Mesenchymal stem cell (in vitro differentiated cells and primary cell): ENCODE data around the gene NTN1.
A peak's percentile ranks its signal among the peaks of the same experiment; 100 is the strongest.

Experiments used
- DNase-seq: peaks from one replicate; pipeline ENCODE4 v3.0.0-alpha.2; 2013
- H2AFZ ChIP-seq: one replicate; pipeline ENCODE4 v1.6.1; 2013; ENCODE audit warnings: low read depth, mild to moderate bottlenecking, control low read depth, inconsistent platforms, low read length, moderate library complexity
- H2AK5ac ChIP-seq: 2 replicates; pipeline ENCODE4 v1.6.1; 2013; ENCODE audit warnings: low read length, moderate library complexity, mild to moderate bottlenecking, inconsistent platforms; ENCODE audit not compliant: severe bottlenecking
- H2BK120ac ChIP-seq: one replicate; pipeline ENCODE4 v1.6.1; 2013; ENCODE audit warnings: low read depth, mild to moderate bottlenecking, inconsistent platforms, low read length, moderate library complexity
- H2BK12ac ChIP-seq, 2 experiments: one replicate each; pipeline ENCODE4 v1.6.1; 2013; ENCODE audit warnings: inconsistent platforms in 2 of 2, low read length in 2 of 2, mild to moderate bottlenecking in 2 of 2, moderate library complexity in 2 of 2, control low read depth in 1 of 2
- H2BK15ac ChIP-seq: one replicate; pipeline ENCODE4 v1.6.1; 2013; ENCODE audit warnings: mild to moderate bottlenecking, low read depth, inconsistent platforms; ENCODE audit not compliant: poor library complexity, severe bottlenecking
- H2BK5ac ChIP-seq: 2 replicates; pipeline ENCODE4 v1.6.1; 2013; ENCODE audit warnings: low read depth, mild to moderate bottlenecking, low read length, control low read depth, inconsistent platforms; ENCODE audit not compliant: poor library complexity, severe bottlenecking
- H3K14ac ChIP-seq, 2 experiments: one replicate each; pipeline ENCODE4 v1.6.1; 2013; ENCODE audit warnings: inconsistent platforms in 2 of 2, low read length in 2 of 2, control low read depth in 1 of 2, mild to moderate bottlenecking in 1 of 2, moderate library complexity in 1 of 2
- H3K18ac ChIP-seq, 2 experiments: one replicate each; pipeline ENCODE4 v1.6.1; 2013; ENCODE audit warnings: inconsistent platforms in 2 of 2, low read length in 2 of 2, control low read depth in 1 of 2, low read depth in 1 of 2, mild to moderate bottlenecking in 1 of 2
- H3K23ac ChIP-seq, 2 experiments: one replicate each; pipeline ENCODE4 v1.6.1; 2013; ENCODE audit warnings: inconsistent platforms in 2 of 2, low read length in 2 of 2, mild to moderate bottlenecking in 2 of 2, moderate library complexity in 2 of 2, control low read depth in 1 of 2
- H3K27ac ChIP-seq: 2 replicates; pipeline ENCODE4 v1.5.1; 2013; ENCODE audit warnings: mild to moderate bottlenecking, moderate library complexity, low read length, control low read depth, inconsistent platforms; ENCODE audit not compliant: poor library complexity, severe bottlenecking
- H3K27me3 ChIP-seq, 2 experiments: 2 replicates each; pipeline versions ENCODE4 v1.6.1 to v1.7.0; 2013; ENCODE audit warnings: low read length in 2 of 2, mild to moderate bottlenecking in 2 of 2, moderate library complexity in 2 of 2, control low read depth in 1 of 2, inconsistent platforms in 1 of 2; ENCODE audit not compliant: control insufficient read depth in 1 of 2, insufficient read depth in 1 of 2
- H3K36me3 ChIP-seq, 2 experiments: 2 replicates each; pipeline versions ENCODE4 v1.6.1 to v1.7.0; 2013; ENCODE audit warnings: low read length in 2 of 2, control low read depth in 1 of 2, inconsistent platforms in 1 of 2, low read depth in 1 of 2, mild to moderate bottlenecking in 1 of 2; ENCODE audit not compliant: insufficient read depth in 2 of 2, control insufficient read depth in 1 of 2
- H3K4ac ChIP-seq, 2 experiments: one replicate each; pipeline ENCODE4 v1.6.1; 2013; ENCODE audit warnings: inconsistent platforms in 2 of 2, low read length in 2 of 2, mild to moderate bottlenecking in 2 of 2, moderate library complexity in 2 of 2, control low read depth in 1 of 2, low read depth in 1 of 2
- H3K4me1 ChIP-seq: 2 replicates; pipeline ENCODE4 v1.6.1; 2013; ENCODE audit warnings: low read depth, low read length, control low read depth; ENCODE audit not compliant: control insufficient read depth, insufficient read depth
- H3K4me2 ChIP-seq: 2 replicates; pipeline ENCODE4 v1.6.1; 2013; ENCODE audit warnings: low read length, mild to moderate bottlenecking, inconsistent platforms; ENCODE audit not compliant: poor library complexity, severe bottlenecking
- H3K4me3 ChIP-seq, 2 experiments: 2 replicates each; pipeline versions ENCODE4 v1.5.1 to v1.7.0; 2013; ENCODE audit warnings: low read length in 2 of 2, mild to moderate bottlenecking in 2 of 2, control low read depth in 1 of 2, low read depth in 1 of 2; ENCODE audit not compliant: insufficient read depth in 1 of 2
- H3K79me1 ChIP-seq: replicated peaks from 2 replicates; pipeline ENCODE4 v1.6.1; 2013; ENCODE audit warnings: mild to moderate bottlenecking, control low read depth, low read length, inconsistent platforms; ENCODE audit not compliant: poor library complexity, severe bottlenecking
- H3K9ac ChIP-seq: 2 replicates; pipeline ENCODE4 v1.7.0; 2013; ENCODE audit warnings: mild to moderate bottlenecking, low read length, moderate library complexity
- H3K9me3 ChIP-seq: 2 replicates; pipeline ENCODE4 v1.7.0; 2013; ENCODE audit warnings: mild to moderate bottlenecking, low read length; ENCODE audit not compliant: control insufficient read depth
- H4K8ac ChIP-seq: one replicate; pipeline ENCODE4 v1.6.1; 2013; ENCODE audit warnings: inconsistent platforms, mild to moderate bottlenecking, low read length, moderate library complexity
- H4K91ac ChIP-seq: one replicate; pipeline ENCODE4 v1.6.1; 2013; ENCODE audit warnings: mild to moderate bottlenecking, low read length, inconsistent platforms
- WGBS: methylation state at CpG from one replicate; pipeline ENCODE4 v1.1.7; 2013; ENCODE audit warnings: mixed read lengths; 5-methylcytosine and 5-hydroxymethylcytosine counted together

The NTN1 gene

DNA sequence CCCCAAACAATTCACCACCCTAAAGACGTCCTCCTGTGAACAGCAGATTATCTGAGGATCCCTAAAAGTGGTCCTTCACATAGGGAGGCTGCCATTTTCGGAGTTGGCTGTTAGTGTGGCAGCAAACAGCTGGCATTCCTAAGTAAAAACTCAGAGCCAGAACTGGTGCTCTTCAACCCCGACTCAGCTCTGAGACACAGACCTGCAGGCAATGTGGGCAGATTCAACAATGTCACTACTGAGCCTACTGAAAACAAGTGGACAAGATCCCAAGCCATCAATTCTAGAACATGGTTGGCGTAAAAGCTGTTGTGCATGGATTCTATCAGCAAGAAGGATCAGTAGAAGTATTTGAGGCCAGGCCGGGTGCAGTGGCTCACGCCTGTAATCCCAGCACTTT lies 247.2 kb downstream of the NTN1 start:
- H3K36me3 ChIP-seq = peaks cover 0 to 5% of the 10 kb centered on the region in 2 experiments
- no peak overlapping the region for H2BK5ac ChIP-seq
- H3K9me3 ChIP-seq = no peaks in the 10 kb centered on the region
- H3K79me1 ChIP-seq = peaks cover 4% of the 10 kb centered on the region
- H2BK120ac ChIP-seq = no peak overlapping the region
- no peak overlapping the region for H2BK12ac ChIP-seq
- WGBS = 92% methylated on average over 6 of the region's 6 CpGs
- no peak overlapping the region for H3K27ac ChIP-seq
- H3K4me1 ChIP-seq = peaks cover 13% of the 10 kb centered on the region
- no peak overlapping the region for H4K91ac ChIP-seq
- H3K4ac ChIP-seq = no peak overlapping the region
- H3K9ac ChIP-seq = no peak overlapping the region
- no peak overlapping the region for H2BK15ac ChIP-seq
- H3K14ac ChIP-seq = no peak overlapping the region
- H3K4me3 ChIP-seq = no peak overlapping the region
- no peak overlapping the region for H3K23ac ChIP-seq
- H4K8ac ChIP-seq = peak overlapping the region; percentile 47
- no peak overlapping the region for H2AK5ac ChIP-seq
- H3K27me3 ChIP-seq = no peaks in the 10 kb centered on the region
- no peak overlapping the region for H2AFZ ChIP-seq
- no peak overlapping the region for H3K18ac ChIP-seq
- DNase-seq = no peak
- no peak overlapping the region for H3K4me2 ChIP-seq

DNA sequence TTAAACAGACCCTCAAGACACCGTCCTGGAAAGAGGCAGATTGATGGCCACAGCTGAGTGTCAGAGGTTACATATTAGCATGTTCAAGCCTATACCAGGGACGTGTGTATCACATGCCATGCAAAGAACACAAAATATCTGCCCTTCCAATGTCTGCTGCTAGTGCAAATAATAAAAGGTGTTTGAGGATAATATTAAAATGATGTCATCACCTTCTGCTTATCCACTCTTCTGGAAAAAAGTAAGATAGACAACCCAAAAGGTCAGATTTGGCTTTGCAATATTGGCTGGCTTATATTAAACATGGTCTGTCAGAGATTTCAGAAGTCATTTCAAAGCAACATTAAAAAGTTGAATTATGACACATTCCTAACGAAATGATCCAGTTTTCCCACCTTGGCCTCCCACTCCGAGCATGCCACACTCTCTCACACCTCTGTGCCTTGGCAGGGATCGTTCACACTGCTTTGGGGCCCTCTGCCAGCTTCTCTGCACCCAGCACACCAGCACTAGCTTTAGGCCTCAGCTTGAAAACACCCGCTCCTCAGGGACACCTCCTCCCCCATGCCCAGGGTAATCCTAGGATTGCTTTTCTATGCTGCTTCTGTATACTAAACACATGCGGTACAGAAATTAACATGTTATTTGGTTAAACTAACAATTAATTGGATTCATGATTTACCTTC lies 248.2 kb downstream of the NTN1 start:
- H3K4me1 ChIP-seq = peaks cover 13% of the 10 kb centered on the region
- no peak overlapping the region for H4K91ac ChIP-seq
- peaks cover 4% of the 10 kb centered on the region for H3K79me1 ChIP-seq
- no peaks in the 10 kb centered on the region for H3K27me3 ChIP-seq
- H3K23ac ChIP-seq = no peak overlapping the region
- no peak overlapping the region for H3K4ac ChIP-seq
- no peak for DNase-seq
- H3K9me3 ChIP-seq = no peaks in the 10 kb centered on the region
- no peak overlapping the region for H3K4me2 ChIP-seq
- H3K9ac ChIP-seq = no peak overlapping the region
- no peak overlapping the region for H2AFZ ChIP-seq
- H2BK15ac ChIP-seq = no peak overlapping the region
- no peak overlapping the region for H3K14ac ChIP-seq
- H3K18ac ChIP-seq = no peak overlapping the region
- H2BK120ac ChIP-seq = no peak overlapping the region
- H3K4me3 ChIP-seq = no peak overlapping the region
- peaks cover 0 to 5% of the 10 kb centered on the region in 2 experiments for H3K36me3 ChIP-seq
- 88% methylated on average over 4 of the region's 7 CpGs for WGBS
- H3K27ac ChIP-seq = no peak overlapping the region
- no peak overlapping the region for H2AK5ac ChIP-seq
- H2BK12ac ChIP-seq = no peak overlapping the region
- H2BK5ac ChIP-seq = no peak overlapping the region
- H4K8ac ChIP-seq = no peak overlapping the region

GRCh38 chr17:9270921-9271320 lies 249.6 kb downstream of the NTN1 start:
- Histone ChIP-seq H3K14ac (no peak overlapping the region), H2BK12ac (no peak overlapping the region), H3K4ac (no peak overlapping the region), H2AK5ac (no peak overlapping the region), H3K27ac (no peak overlapping the region), H3K27me3 (no peaks in the 10 kb centered on the region), H2BK15ac (no peak overlapping the region), H3K23ac (no peak overlapping the region), H4K91ac (no peak overlapping the region), H3K79me1 (peaks cover 3% of the 10 kb centered on the region), H3K4me2 (no peak overlapping the region), H3K4me1 (peaks cover 6% of the 10 kb centered on the region), H3K18ac (no peak overlapping the region), H3K9me3 (no peaks in the 10 kb centered on the region), H3K4me3 (no peak overlapping the region), H3K9ac (no peak overlapping the region), H3K36me3 (peaks cover 0 to 5% of the 10 kb centered on the region in 2 experiments), H2BK120ac (no peak overlapping the region), H4K8ac (no peak overlapping the region), H2AFZ (no peak overlapping the region), H2BK5ac (no peak overlapping the region)
- 97% methylated on average over 9 of the region's 9 CpGs for WGBS
- no peak for DNase-seq

DNA sequence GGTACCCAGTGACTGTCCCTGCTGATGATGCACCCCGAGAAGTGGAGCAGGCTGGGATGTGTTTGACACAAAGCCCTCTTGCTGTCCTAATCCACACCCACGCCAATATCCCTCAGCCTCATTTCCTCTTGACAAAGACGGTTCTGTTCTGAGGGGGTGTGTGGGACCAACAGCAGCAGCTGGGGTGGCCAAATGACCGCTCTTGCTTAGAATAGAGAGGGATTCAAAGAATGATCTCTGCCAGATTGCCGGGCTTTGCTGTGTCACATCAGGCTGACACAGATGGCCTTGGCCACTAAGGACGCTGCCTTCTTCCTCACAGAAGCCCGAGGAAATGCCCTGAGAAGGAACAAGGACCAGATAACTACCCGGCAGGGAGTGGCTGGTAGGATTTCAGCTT lies 250.7 kb downstream of the NTN1 start:
- Histone ChIP-seq H4K91ac (no peak overlapping the region), H4K8ac (no peak overlapping the region), H2BK120ac (no peak overlapping the region), H2AK5ac (no peak overlapping the region), H3K79me1 (peaks cover 3% of the 10 kb centered on the region), H2AFZ (no peak overlapping the region), H3K18ac (no peak overlapping the region), H3K4ac (no peak overlapping the region), H3K27ac (no peak overlapping the region), H3K4me3 (no peak overlapping the region), H3K36me3 (peaks cover 0 to 5% of the 10 kb centered on the region in 2 experiments), H2BK15ac (no peak overlapping the region), H3K4me2 (no peak overlapping the region), H3K23ac (no peak overlapping the region), H3K14ac (no peak overlapping the region), H3K4me1 (no peaks in the 10 kb centered on the region), H3K27me3 (no peaks in the 10 kb centered on the region), H3K9me3 (no peaks in the 10 kb centered on the region), H2BK12ac (no peak overlapping the region), H2BK5ac (no peak overlapping the region), H3K9ac (no peak overlapping the region)
- DNase-seq = no peak
- WGBS = 87% methylated on average over 7 of the region's 8 CpGs
